Stimulated activated CD8-positive, alpha-beta memory T cell treated with anti-CD3 and anti-CD28 coated beads, Interleukin-7, amount 100 ng/mL, for 4 hours (primary cell): ENCODE data around the gene EGR4.

Experiments
- DNase-seq, 2 donors: peaks; one replicate each; pipeline ENCODE4 v3.0.0-alpha.2; 2020; ENCODE audit warnings: low read depth in 2 of 2

Gene EGR4

DNA sequence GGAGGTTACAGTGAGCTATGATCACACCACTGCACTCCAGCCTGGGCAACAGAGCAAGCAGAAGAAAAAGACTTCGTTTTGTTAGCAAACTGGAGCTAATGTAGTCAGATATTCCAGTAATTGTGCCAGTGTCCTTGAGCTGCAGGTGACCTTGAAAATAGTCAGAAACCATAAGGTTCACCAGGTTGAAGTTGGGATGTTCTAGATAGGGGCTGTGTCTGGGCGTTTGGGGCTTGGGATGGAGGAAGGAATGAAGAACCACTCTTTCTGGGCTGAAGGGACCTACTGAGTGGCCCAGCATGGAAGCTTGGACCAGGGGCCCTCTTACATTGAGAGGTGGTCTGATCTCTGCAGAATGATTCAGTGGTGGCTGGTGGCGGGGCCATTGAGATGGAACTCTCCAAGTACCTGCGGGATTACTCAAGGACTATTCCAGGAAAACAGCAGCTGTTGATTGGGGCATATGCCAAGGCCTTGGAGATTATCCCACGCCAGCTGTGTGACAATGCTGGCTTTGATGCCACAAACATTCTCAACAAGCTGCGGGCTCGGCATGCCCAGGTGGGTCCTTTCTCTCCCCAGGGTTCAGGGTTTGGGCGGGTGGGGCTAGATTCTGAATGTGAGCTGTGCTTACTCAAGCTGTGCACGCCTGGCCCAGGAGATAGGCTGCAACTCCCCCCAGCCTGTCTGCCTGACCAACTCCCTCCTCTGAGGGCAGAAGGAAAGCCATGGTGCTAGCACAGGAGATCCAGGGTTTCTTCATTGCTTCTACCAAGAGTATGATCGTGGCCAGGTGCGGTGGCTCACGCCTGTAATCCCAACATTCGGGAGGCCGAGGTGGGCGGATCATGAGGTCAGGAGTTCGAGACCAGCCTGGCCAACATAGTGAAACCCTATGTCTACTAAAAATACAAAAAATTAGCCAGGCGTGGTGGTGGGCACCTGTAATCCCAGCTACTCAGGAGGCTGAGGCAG, 42.2 kb downstream of the EGR4 start:
- DNase-seq, result no peak

DNA sequence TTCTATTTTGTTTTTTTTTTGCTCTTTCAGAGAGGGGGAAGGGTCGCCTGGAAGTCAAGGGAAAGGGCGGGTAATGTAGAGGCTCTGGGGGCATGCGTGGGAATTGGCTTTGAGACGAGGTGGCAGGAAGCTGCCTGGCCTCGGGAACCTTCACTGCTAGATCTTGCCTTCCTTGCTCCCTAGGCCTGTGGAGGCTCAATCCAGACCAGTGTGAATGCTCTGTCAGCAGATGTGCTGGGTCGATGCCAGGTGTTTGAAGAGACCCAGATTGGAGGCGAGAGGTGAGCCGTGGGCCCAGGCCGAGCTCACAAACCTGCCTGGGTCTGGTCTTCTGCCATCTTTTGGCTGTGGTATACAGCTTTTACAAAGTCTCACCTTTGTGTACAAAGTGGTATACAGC, 43.7 kb downstream of the EGR4 start:
- no peak for DNase-seq

DNA sequence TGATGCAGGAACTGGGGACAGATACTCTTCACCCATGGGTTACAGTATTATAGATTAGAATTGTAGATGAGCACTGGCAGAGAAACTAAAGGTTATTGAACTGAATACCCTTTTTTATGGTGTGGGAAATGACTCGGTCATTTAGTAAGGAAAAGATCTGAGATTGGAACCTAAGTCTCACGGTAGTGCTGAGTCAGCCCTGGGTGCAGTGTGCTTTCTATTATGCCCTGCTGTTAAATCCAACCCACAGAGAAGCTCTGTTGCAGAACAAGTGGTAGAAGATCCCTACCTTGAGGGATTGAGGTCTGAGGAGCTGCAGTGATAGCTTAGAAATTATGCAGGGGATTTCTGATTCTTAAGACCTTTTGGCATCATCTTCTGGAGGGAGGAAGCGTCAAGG, 46.5 kb downstream of the EGR4 start:
- DNase-seq, result no peak

DNA sequence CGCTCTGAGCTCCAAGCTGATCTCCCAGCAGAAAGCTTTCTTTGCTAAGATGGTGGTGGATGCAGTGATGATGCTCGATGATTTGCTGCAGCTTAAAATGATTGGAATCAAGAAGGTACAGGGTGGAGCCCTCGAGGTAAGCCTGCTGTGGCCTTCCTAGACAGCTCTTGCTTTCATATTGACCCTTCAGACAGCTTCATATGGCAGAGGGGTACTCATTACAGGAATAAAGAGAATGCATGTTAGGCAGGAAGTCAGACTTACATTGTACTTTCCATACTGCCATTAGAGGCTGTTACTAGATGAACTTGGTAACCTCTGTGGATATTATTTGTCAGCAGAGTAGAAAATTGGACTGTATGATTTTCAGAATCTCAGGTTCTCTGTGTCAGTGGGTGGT, 48.8 kb downstream of the EGR4 start:
- no peak for DNase-seq

DNA sequence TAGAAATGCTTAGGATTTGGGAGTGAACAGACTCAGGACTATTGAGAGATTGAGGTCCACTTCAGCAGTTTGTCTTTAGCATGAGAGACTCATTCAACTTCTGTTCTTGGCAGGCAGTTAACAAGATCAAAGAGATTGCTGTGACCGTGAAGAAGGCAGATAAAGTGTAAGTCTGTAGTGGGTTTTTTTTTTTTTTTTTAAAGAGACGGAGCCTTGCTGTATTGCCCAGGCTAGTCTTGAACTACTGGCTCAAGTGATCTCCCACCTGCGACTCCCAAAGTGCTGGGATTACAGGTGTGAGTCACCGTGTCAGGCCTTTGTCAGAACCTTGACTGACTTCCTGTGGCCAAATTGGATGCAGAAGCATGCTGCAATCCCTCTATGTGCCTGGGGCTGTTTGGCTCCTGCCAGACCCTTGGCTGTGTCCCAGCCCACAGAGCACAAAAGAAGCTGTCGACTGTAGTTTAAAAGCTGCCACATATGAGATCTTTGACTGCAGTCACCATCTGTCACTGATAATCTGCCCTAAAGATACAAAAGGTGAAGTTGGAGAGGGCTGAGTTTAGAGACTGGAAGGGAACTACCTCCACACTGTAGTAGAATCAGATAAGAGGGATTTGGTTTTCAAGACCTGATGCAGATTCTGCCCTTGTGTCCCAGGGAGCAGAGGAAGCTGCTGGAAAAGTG, 49.3 kb downstream of the EGR4 start:
- DNase-seq, result no peak
